SK-N-SH treated with all-trans-retinoic acid at 6 μM for 48 hours (cell line): ENCODE measurements around the gene VMP1.

Experiments
- ATAC-seq: fragments of 200-7000 bp; cut with Tn5 transposase; 3 replicates; pipeline ENCODE4 v1.9.1; 2020; ENCODE audit warnings: mild to moderate bottlenecking, moderate library complexity
- ARNTL ChIP-seq: fragments of 450-650 bp; formaldehyde crosslinking; IDR thresholded peaks from 2 replicates; pipeline ENCODE4 v1.5.0; 2020; ENCODE audit warnings: low read depth, mild to moderate bottlenecking, moderate library complexity, borderline replicate concordance
- BACH2 ChIP-seq: fragments of 250-450 bp; sonication (Bioruptor Pico); IDR thresholded peaks from 2 replicates; pipeline ENCODE4 v1.9.0; 2021; ENCODE audit warnings: mild to moderate bottlenecking, borderline replicate concordance
- CREB5 ChIP-seq: fragments of 250-450 bp; sonication (Bioruptor Pico); IDR thresholded peaks from 2 replicates; pipeline ENCODE4 v1.5.1; 2020; ENCODE audit warnings: low read depth, mild to moderate bottlenecking, moderate library complexity
- CSRNP3 ChIP-seq: fragments of 250-450 bp; sonication (Bioruptor Pico); IDR thresholded peaks from 2 replicates; pipeline ENCODE4 v1.5.1; 2021; ENCODE audit warnings: mild to moderate bottlenecking, moderate library complexity
- ESRRG ChIP-seq: fragments of 250-450 bp; sonication (Bioruptor Pico); IDR thresholded peaks from 2 replicates; pipeline ENCODE4 v1.6.1; 2021; ENCODE audit warnings: mild to moderate bottlenecking
- GLIS3 ChIP-seq: fragments of 250-450 bp; sonication (Bioruptor Pico); IDR thresholded peaks from 2 replicates; pipeline ENCODE4 v1.5.0; 2020; ENCODE audit warnings: mild to moderate bottlenecking, moderate library complexity
- ISL1 ChIP-seq: fragments of 250-450 bp; sonication (Bioruptor Pico); IDR thresholded peaks from 2 replicates; pipeline ENCODE4 v2.1.2; 2022; ENCODE audit warnings: mild to moderate bottlenecking, moderate library complexity
- OSR1 ChIP-seq: fragments of 250-450 bp; sonication (Bioruptor Pico); IDR thresholded peaks from 2 replicates; pipeline ENCODE4 v1.8.0; 2022; ENCODE audit warnings: moderate library complexity, mild to moderate bottlenecking, inconsistent platforms
- PATZ1 ChIP-seq: fragments of 250-450 bp; sonication (Bioruptor Pico); IDR thresholded peaks from 2 replicates; pipeline ENCODE4 v1.8.0; 2020; ENCODE audit warnings: mild to moderate bottlenecking, moderate library complexity, borderline replicate concordance
- POU6F1 ChIP-seq: fragments of 250-450 bp; sonication (Bioruptor Pico); IDR thresholded peaks from 2 replicates; pipeline ENCODE4 v1.8.0; 2021; ENCODE audit warnings: low read depth, mild to moderate bottlenecking, moderate library complexity, borderline replicate concordance
- PPARA ChIP-seq: fragments of 250-450 bp; sonication (Bioruptor Pico); IDR thresholded peaks from 2 replicates; pipeline ENCODE4 v1.5.0; 2020; ENCODE audit warnings: mild to moderate bottlenecking, borderline replicate concordance
- RARB ChIP-seq: fragments of 250-450 bp; sonication (Bioruptor Pico); IDR thresholded peaks from 2 replicates; pipeline ENCODE4 v1.8.0; 2021; ENCODE audit warnings: mild to moderate bottlenecking, moderate library complexity
- SNAI2 ChIP-seq: fragments of 250-450 bp; sonication (Bioruptor Pico); IDR thresholded peaks from 2 replicates; pipeline ENCODE4 v1.5.0; 2020; ENCODE audit warnings: mild to moderate bottlenecking, moderate library complexity
- TOX ChIP-seq: fragments of 250-450 bp; sonication (Bioruptor Pico); IDR thresholded peaks from 2 replicates; pipeline ENCODE4 v1.8.0; 2021; ENCODE audit warnings: mild to moderate bottlenecking, moderate library complexity, borderline replicate concordance
- TSHZ2 ChIP-seq: fragments of 250-450 bp; sonication (Bioruptor Pico); IDR thresholded peaks from 2 replicates; pipeline ENCODE4 v1.5.0; 2020; ENCODE audit warnings: mild to moderate bottlenecking, moderate library complexity
- ZC3H10 ChIP-seq: fragments of 250-450 bp; sonication (Bioruptor Pico); IDR thresholded peaks from 2 replicates; pipeline ENCODE4 v1.5.1; 2021; ENCODE audit warnings: mild to moderate bottlenecking, moderate library complexity
- ZFP3 ChIP-seq: fragments of 250-450 bp; sonication (Bioruptor Pico); IDR thresholded peaks from 2 replicates; pipeline ENCODE4 v1.5.0; 2020; ENCODE audit warnings: mild to moderate bottlenecking, moderate library complexity
- ZFP30 ChIP-seq: fragments of 450-650 bp; formaldehyde crosslinking; IDR thresholded peaks from 2 replicates; pipeline ENCODE4 v1.5.0; 2022; ENCODE audit warnings: mild to moderate bottlenecking, moderate library complexity
- ZNF565 ChIP-seq: fragments of 450-650 bp; formaldehyde crosslinking; conservative IDR thresholded peaks from 2 replicates; pipeline ENCODE4 v1.5.0; 2020; ENCODE audit warnings: low read depth, mild to moderate bottlenecking, moderate library complexity
- ZNF70 ChIP-seq: fragments of 450-650 bp; formaldehyde crosslinking; IDR thresholded peaks from 2 replicates; pipeline ENCODE4 v1.5.0; 2020; ENCODE audit warnings: mild to moderate bottlenecking, moderate library complexity

The VMP1 gene

GRCh38 chr17:59845595-59846393 is 138.3 kb downstream of the VMP1 start:
- peak; percentile 7 for ATAC-seq
- TF ChIP-seq ZFP30 (CRISPR knock-in tag): no peak; the same call in 1 of the 2 replicates
- TF ChIP-seq TSHZ2: no peak
- TF ChIP-seq GLIS3 (CRISPR knock-in tag): no peak
- TF ChIP-seq ZNF70: no peak
- TF ChIP-seq ZNF565 (CRISPR knock-in tag): no peak; the same call in 1 of the 2 replicates
- TF ChIP-seq ESRRG (CRISPR knock-in tag): no peak; the same call in 1 of the 2 replicates
- TF ChIP-seq BACH2 (CRISPR knock-in tag): no peak
- TF ChIP-seq TOX: no peak
- TF ChIP-seq CSRNP3 (CRISPR knock-in tag): peak; percentile 13; the same call in 1 of the 2 replicates
- TF ChIP-seq PPARA: no peak
- TF ChIP-seq ISL1: peak; percentile 9
- TF ChIP-seq ZFP3 (CRISPR knock-in tag): no peak
- no peak for TF ChIP-seq SNAI2 (CRISPR knock-in tag)
- no peak for TF ChIP-seq PATZ1 (CRISPR knock-in tag)
- TF ChIP-seq OSR1 (CRISPR knock-in tag): 0 out of 2 replicates have a peak, but pooled peaks have one; percentile 14
- peak; percentile 71; the same call in 1 of the 2 replicates for TF ChIP-seq CREB5
- no peak for TF ChIP-seq RARB (CRISPR knock-in tag)
- no peak for TF ChIP-seq ARNTL (CRISPR knock-in tag)

GRCh38 chr17:59846394-59847165 is 139.1 kb downstream of the VMP1 start:
- TF ChIP-seq POU6F1 (CRISPR knock-in tag) (peak; percentile 26; the same call in 1 of the 2 replicates), ZC3H10 (no peak), GLIS3 (CRISPR knock-in tag) (no peak), CSRNP3 (CRISPR knock-in tag) (no peak), CREB5 (peak; percentile 83)
- TF ChIP-seq, all 23 proteins: peak for 2
- peak; percentile 3 for ATAC-seq
